BJ (cell line): ENCODE data around the gene FGF2. TPM values are rescaled to one million over a fixed set of nuclear protein-coding genes. Genes with fewer than 3 reads are reported as not detected.
"Not testable (repeated sequence)": the region's sequence is repeated elsewhere in the genome, so short reads cannot be mapped to it uniquely, and the experiment has no call there.

ENCODE experiments used
- CTCF ChIA-PET: fragments of 350-600 bp; formaldehyde crosslinking; extraction: SDS; loops from one replicate; lab custom pipeline; 2021; ENCODE audit warnings: antibody characterized with exemption, inconsistent platforms; lab: Yijun Ruan, JAX
- POLR2A ChIA-PET: fragments of 300-600 bp; sonication (Branson Sonifier 250); formaldehyde crosslinking; extraction: SDS; loops from one replicate; lab custom pipeline; 2021; ENCODE audit warnings: antibody characterized with exemption; lab: Charles Lee
- DNase-seq: peaks from one replicate; pipeline ENCODE4 v3.0.0-alpha.2; 2011; ENCODE audit warnings: low read depth
- H3K27me3 ChIP-seq: 2 replicates; pipeline ENCODE4 v1.6.0; 2011; ENCODE audit warnings: low read length; ENCODE audit not compliant: control insufficient read depth, insufficient read depth
- H3K36me3 ChIP-seq: 2 replicates; pipeline ENCODE4 v1.5.1; 2011; ENCODE audit warnings: low read length; ENCODE audit not compliant: control insufficient read depth, insufficient read depth
- H3K4me3 ChIP-seq: 2 replicates; pipeline ENCODE4 v1.5.1; 2011; ENCODE audit warnings: low read depth, mild to moderate bottlenecking, control low read depth, low read length
- polyA plus RNA-seq: library from polyadenylated mRNA; depleted of rRNA; stranded (reverse); fragments of >200 nt; gene quantifications from 2 replicates; pipeline ENCODE4 v1.2.3, GENCODE V29; 2011
- TF ChIP-seq, protein P1 (sequence below): IDR thresholded peaks from 2 replicates; pipeline ENCODE4 v1.5.1; 2011; ENCODE audit warnings: low read depth, mild to moderate bottlenecking, control low read depth, inconsistent platforms, low read length, moderate library complexity; ENCODE audit not compliant: insufficient read depth

Gene FGF2
- polyA plus RNA-seq, 1 experiment, result 72.7 TPM

DNA sequence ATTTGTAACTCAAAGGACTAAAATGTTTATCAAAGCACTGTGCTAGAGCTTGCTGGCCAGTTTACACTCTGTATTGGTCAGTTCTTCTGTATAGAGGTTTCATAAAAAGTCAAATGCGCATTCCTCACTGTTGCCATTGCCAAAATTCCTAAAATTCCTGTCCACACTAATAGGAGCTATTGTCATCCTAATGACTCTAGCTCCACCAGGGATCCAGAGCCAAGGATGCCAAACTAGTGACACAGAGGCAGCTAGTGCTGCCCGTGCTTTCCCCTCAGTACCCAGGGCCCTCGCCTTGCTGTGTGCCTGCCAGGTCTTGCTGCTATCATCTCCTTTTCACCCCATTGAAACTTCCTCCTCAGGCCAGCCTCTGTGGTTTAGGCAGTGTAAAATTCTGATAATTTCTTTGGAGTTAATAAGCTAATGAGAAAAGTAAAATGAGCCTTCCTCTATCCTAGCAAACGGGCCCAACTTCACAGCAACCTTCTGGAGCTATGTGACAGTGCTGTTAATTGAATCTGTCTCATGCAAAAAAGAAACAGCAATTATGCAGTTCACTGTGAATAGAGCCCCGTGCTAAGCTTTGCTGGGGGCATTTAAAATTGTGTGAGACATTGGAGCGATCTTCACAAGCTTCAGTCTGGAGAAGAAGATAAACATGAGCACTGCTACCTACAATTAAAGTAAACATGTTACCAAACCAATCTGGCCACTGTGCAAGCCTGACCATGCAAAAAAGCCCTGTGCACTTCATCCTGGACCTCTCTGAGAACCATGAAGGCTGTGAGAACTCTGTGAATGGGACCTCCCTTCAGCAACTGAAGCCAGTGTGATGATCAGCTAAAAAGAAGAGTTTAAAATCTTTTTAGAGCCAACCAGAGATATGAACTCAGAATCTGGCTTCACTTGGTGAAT, 43.1 kb upstream of the FGF2 start:
- TF ChIP-seq, protein P1, sequence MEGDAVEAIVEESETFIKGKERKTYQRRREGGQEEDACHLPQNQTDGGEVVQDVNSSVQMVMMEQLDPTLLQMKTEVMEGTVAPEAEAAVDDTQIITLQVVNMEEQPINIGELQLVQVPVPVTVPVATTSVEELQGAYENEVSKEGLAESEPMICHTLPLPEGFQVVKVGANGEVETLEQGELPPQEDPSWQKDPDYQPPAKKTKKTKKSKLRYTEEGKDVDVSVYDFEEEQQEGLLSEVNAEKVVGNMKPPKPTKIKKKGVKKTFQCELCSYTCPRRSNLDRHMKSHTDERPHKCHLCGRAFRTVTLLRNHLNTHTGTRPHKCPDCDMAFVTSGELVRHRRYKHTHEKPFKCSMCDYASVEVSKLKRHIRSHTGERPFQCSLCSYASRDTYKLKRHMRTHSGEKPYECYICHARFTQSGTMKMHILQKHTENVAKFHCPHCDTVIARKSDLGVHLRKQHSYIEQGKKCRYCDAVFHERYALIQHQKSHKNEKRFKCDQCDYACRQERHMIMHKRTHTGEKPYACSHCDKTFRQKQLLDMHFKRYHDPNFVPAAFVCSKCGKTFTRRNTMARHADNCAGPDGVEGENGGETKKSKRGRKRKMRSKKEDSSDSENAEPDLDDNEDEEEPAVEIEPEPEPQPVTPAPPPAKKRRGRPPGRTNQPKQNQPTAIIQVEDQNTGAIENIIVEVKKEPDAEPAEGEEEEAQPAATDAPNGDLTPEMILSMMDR, result no peak
- no peak overlapping the region for H3K4me3 ChIP-seq
- peak; percentile 85 for DNase-seq
- ChIA-PET CTCF (interaction anchor here (0.6 to 1.7 kb wide), 7 partner anchors 16 to 565 kb away, joined by 3 to 6 read pairs (median 4); no protein-coding TSS in a partner anchor), POLR2A (interaction anchor here (0.5 to 1.2 kb wide), 5 partner anchors 13 to 1926 kb away, joined by 3 to 4 read pairs (median 3); no protein-coding TSS in a partner anchor)
- no peaks in the 10 kb centered on the region for H3K36me3 ChIP-seq
- H3K27me3 ChIP-seq, result no peaks in the 10 kb centered on the region

DNA sequence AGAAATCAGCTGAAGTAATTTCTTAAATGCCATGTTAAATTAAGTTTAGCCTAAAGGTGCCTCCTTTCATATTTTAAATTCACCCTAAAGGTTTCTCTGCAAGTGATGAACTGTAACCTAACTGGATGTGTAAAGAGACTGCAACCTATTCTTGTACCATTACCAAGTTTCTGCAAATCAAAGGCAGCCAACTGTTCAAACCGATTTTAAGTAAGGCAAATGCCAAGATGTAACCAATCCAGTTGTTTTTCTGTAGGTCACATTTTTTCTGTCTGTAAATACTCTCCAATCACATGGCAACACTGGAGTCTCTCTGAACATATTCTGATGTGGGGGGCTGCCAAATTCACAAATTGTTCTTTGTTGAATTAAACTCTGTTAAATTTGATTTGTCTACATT, 42.4 kb upstream of the FGF2 start:
- Histone ChIP-seq H3K36me3 (no peaks in the 10 kb centered on the region), H3K27me3 (no peaks in the 10 kb centered on the region), H3K4me3 (no peak overlapping the region)
- POLR2A ChIA-PET, result interaction anchor here (1.1 to 1.2 kb wide), 2 partner anchors 13 to 20 kb away, joined by 3 to 4 read pairs; no protein-coding TSS in a partner anchor
- CTCF ChIA-PET, result interaction anchor here (1.1 to 1.7 kb wide), 2 partner anchors 26 to 146 kb away, joined by 5 to 6 read pairs; no protein-coding TSS in a partner anchor
- DNase-seq, result no peak
- TF ChIP-seq, protein P1, result no peak

DNA sequence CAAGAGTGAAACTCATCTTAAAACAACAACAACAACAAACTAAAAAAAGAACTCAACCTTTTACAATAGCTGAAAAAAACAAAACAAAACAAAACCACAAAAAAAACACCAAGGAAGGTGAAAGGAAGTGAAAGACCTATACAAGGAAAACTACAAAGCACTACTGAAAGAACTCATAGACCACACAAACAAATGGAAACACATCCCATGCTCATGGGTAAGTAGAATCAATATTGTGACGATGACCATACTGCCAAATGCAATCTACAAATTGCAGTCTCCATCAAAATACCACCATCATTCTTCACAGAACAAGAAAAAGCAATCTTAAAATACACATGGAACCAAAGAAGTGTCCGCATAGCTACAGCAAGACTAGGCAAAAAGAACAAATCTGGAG, 41.5 kb upstream of the FGF2 start:
- no peak for DNase-seq
- H3K4me3 ChIP-seq, result no peak overlapping the region
- no peaks in the 10 kb centered on the region for H3K36me3 ChIP-seq
- CTCF ChIA-PET, result no interaction called here
- H3K27me3 ChIP-seq, result no peaks in the 10 kb centered on the region
- POLR2A ChIA-PET, result no interaction called here
- TF ChIP-seq, protein P1, result no peak

DNA sequence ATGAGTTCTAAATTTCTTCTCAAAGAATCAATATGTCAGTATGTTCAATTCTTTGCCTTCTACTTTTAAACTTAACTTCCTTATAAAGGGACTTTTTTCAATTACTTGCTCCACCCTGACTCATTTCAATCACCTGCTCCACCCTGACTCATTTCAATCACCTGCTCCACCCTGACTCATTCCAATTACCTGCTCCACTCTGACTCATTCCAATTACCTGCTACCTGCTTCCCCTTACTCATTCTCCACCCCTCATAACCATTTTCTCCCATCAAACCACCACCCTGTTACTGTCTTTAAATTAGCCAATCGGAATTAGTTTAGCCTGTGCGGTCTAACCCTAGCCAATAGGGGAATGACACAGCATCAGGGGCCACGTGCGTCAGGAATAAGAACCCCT, 40.3 kb upstream of the FGF2 start:
- CTCF ChIA-PET, H3K27me3 ChIP-seq, DNase-seq, POLR2A ChIA-PET, H3K36me3 ChIP-seq, H3K4me3 ChIP-seq: not testable (repeated sequence)

DNA sequence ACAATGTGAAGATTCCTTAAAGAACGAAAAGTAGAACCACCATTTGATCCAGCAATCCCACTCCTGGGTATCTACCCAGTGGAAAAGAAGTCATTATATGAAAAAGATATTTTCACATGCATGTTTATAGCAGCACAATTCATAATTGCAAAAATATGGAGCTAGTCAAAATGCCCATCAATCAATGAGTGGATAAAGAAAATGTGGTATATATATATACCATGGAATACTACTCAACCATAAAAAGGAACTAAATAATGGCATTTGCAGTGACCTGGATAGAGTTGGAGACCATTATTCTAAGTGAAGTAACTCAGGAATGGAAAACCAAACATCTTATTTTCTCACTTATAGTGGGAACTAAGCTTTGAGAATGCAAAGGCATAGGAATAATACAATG, 39.7 kb upstream of the FGF2 start:
- H3K27me3 ChIP-seq, DNase-seq, H3K36me3 ChIP-seq, POLR2A ChIA-PET, H3K4me3 ChIP-seq: not testable (repeated sequence)
- CTCF ChIA-PET, result interaction anchor here (0.6 kb wide), 1 partner anchor 8 kb away, joined by 3 read pairs; no protein-coding TSS in a partner anchor

DNA sequence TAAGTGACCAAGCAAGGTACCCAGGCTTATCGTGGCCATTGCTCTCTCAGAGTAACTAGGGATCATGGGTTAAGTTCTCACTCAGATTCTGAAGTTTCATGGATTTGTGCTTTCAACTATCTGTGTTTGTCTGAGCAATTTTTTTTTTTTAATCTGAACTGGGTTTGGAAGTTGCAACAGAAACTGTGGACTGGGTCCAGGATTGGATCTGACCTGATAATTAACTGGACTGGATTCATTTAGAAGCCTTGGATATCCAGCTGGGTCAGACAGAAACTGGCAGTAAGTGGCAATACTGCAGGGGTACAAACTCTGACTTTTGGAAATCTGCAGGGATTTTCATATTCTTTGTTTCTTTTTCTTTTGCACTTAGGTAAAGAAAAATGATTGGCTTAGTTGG, 38.7 kb upstream of the FGF2 start:
- DNase-seq, result no peak
- ChIA-PET POLR2A (no interaction called here), CTCF (no interaction called here)
- Histone ChIP-seq H3K36me3 (no peaks in the 10 kb centered on the region), H3K27me3 (no peaks in the 10 kb centered on the region), H3K4me3 (no peak overlapping the region)
- TF ChIP-seq, protein P1, result no peak
